Ovary (tissue), 3 donors: ENCODE data around the gene CNGA3.

Experiments
- POLR2A ChIP-seq: fragments of 450-650 bp; IDR thresholded peaks from one replicate; pipeline ENCODE4 v1.6.1; 2017; ENCODE audit warnings: antibody characterized with exemption, mild to moderate bottlenecking, moderate library complexity
- TF ChIP-seq, protein P1 (sequence below), 3 donors: fragments of 450-650 bp in 2 of 3; fragments of 200-600 bp in 1 of 3; IDR thresholded peaks; one replicate each; pipeline versions ENCODE4 v1.5.1 to v1.8.0; 2016 to 2022; ENCODE audit warnings: antibody characterized with exemption in 3 of 3, mild to moderate bottlenecking in 1 of 3
- donor health status: DM: no; HTN: no; CAD: no.

DNA sequence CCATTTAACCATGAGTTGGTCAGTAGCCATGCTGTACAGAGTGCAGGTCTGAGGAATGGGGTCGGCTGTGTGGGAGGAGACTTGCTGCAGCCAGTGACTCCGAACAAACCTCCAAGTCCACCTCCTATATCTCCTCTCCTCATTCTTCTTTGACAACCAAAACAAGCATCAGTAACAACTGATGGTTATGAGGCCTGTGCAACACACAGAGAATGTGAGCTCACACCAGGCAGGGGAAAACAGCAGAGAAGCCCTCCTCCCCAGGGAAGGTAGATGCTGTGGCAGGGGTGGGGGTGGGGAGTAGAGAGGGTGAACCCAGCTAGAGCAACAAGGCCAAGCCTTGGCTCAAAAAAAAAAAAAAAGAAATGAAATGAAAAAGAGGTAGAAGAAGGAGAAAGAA is 12.3 kb upstream of the CNGA3 start:
- TF ChIP-seq, protein P1, sequence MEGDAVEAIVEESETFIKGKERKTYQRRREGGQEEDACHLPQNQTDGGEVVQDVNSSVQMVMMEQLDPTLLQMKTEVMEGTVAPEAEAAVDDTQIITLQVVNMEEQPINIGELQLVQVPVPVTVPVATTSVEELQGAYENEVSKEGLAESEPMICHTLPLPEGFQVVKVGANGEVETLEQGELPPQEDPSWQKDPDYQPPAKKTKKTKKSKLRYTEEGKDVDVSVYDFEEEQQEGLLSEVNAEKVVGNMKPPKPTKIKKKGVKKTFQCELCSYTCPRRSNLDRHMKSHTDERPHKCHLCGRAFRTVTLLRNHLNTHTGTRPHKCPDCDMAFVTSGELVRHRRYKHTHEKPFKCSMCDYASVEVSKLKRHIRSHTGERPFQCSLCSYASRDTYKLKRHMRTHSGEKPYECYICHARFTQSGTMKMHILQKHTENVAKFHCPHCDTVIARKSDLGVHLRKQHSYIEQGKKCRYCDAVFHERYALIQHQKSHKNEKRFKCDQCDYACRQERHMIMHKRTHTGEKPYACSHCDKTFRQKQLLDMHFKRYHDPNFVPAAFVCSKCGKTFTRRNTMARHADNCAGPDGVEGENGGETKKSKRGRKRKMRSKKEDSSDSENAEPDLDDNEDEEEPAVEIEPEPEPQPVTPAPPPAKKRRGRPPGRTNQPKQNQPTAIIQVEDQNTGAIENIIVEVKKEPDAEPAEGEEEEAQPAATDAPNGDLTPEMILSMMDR (IDR thresholded peaks at IDR 0.05), result no peak
- no peak for TF ChIP-seq POLR2A
